ENCODE data around the gene VPS37B.

- TF ChIP-seq POLR2A (IDR thresholded peaks at IDR 0.05): peak; percentile 27 to 67
- TF ChIP-seq, protein P1, sequence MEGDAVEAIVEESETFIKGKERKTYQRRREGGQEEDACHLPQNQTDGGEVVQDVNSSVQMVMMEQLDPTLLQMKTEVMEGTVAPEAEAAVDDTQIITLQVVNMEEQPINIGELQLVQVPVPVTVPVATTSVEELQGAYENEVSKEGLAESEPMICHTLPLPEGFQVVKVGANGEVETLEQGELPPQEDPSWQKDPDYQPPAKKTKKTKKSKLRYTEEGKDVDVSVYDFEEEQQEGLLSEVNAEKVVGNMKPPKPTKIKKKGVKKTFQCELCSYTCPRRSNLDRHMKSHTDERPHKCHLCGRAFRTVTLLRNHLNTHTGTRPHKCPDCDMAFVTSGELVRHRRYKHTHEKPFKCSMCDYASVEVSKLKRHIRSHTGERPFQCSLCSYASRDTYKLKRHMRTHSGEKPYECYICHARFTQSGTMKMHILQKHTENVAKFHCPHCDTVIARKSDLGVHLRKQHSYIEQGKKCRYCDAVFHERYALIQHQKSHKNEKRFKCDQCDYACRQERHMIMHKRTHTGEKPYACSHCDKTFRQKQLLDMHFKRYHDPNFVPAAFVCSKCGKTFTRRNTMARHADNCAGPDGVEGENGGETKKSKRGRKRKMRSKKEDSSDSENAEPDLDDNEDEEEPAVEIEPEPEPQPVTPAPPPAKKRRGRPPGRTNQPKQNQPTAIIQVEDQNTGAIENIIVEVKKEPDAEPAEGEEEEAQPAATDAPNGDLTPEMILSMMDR (IDR thresholded peaks at IDR 0.05): no peak
Observed at GRCh38 chr12:122862872-122863701, 32.8 kb downstream of the VPS37B start.
